ENCODE results near the gene NARF. TPM values are rescaled to one million over a fixed set of nuclear protein-coding genes. Genes with fewer than 3 reads are reported as not detected.

The NARF gene
- total RNA-seq, 1 donor from 2014 or later = 84.2 TPM

GRCh38 chr17:82491196-82491530 lies 32.6 kb downstream of the NARF start:
- Mint-ChIP-seq H3K4me1 (peaks cover 12% of the 10 kb centered on the region), H3K9me3 (no peaks in the 10 kb centered on the region), H3K36me3 (ENCODE audit: low read depth) (peaks cover 6% of the 10 kb centered on the region), H3K27ac (ENCODE audit: unreplicated experiment) (no peak overlapping the region), H3K4me3 (no peak overlapping the region), H3K27me3 (ENCODE audit: low read depth) (peaks cover 9% of the 10 kb centered on the region)
- no peak for DNase-seq (ENCODE audit: low read depth, low spot score)
- no peak for TF ChIP-seq CTCF (conservative IDR thresholded peaks at IDR 0.05)

GRCh38 chr17:82491533-82491932 lies 33.0 kb downstream of the NARF start:
- peaks cover 9% of the 10 kb centered on the region for H3K27me3 Mint-ChIP-seq (ENCODE audit: low read depth)
- no peak overlapping the region for H3K4me3 Mint-ChIP-seq
- no peaks in the 10 kb centered on the region for H3K9me3 Mint-ChIP-seq
- no peak for TF ChIP-seq CTCF (conservative IDR thresholded peaks at IDR 0.05)
- H3K4me1 Mint-ChIP-seq = peaks cover 12% of the 10 kb centered on the region
- peaks cover 4% of the 10 kb centered on the region for H3K36me3 Mint-ChIP-seq (ENCODE audit: low read depth)
- H3K27ac Mint-ChIP-seq (ENCODE audit: unreplicated experiment) = peak overlapping the region; percentile 89
- DNase-seq (ENCODE audit: low read depth, low spot score) = no peak

GRCh38 chr17:82492643-82493225 lies 34.2 kb downstream of the NARF start:
- Mint-ChIP-seq H3K27ac (ENCODE audit: unreplicated experiment) (no peak overlapping the region), H3K4me1 (peaks cover 16% of the 10 kb centered on the region), H3K4me3 (no peak overlapping the region), H3K36me3 (ENCODE audit: low read depth) (peaks cover 4% of the 10 kb centered on the region), H3K27me3 (ENCODE audit: low read depth) (peaks cover 12% of the 10 kb centered on the region), H3K9me3 (no peaks in the 10 kb centered on the region)
- TF ChIP-seq CTCF (conservative IDR thresholded peaks at IDR 0.05) = no peak
- no peak for DNase-seq (ENCODE audit: low read depth, low spot score)

- H3K27ac Mint-ChIP-seq (ENCODE audit: unreplicated experiment) = no peak overlapping the region
- no peak for DNase-seq (ENCODE audit: low read depth, low spot score)
- H3K27me3 Mint-ChIP-seq (ENCODE audit: low read depth) = peaks cover 12% of the 10 kb centered on the region
- H3K4me3 Mint-ChIP-seq = no peak overlapping the region
- no peaks in the 10 kb centered on the region for H3K9me3 Mint-ChIP-seq
- TF ChIP-seq CTCF (conservative IDR thresholded peaks at IDR 0.05) = no peak
- peaks cover 4% of the 10 kb centered on the region for H3K36me3 Mint-ChIP-seq (ENCODE audit: low read depth)
- peaks cover 21% of the 10 kb centered on the region for H3K4me1 Mint-ChIP-seq
Measured at GRCh38 chr17:82493226-82493781, 34.8 kb downstream of the NARF start.

GRCh38 chr17:82494236-82495055 lies 35.9 kb downstream of the NARF start:
- peak; percentile 89 for TF ChIP-seq CTCF (conservative IDR thresholded peaks at IDR 0.05)
- Mint-ChIP-seq H3K9me3 (no peaks in the 10 kb centered on the region), H3K4me1 (peaks cover 21% of the 10 kb centered on the region), H3K4me3 (peak overlapping the region; percentile 93), H3K36me3 (ENCODE audit: low read depth) (peaks cover 4% of the 10 kb centered on the region), H3K27me3 (ENCODE audit: low read depth) (peaks cover 12% of the 10 kb centered on the region), H3K27ac (ENCODE audit: unreplicated experiment) (peak overlapping the region; percentile 70)
- peak; percentile 89 for DNase-seq (ENCODE audit: low read depth, low spot score)
